Measurements from ENCODE around the gene VTI1A. TPM values are rescaled to one million over a fixed set of nuclear protein-coding genes. Genes with fewer than 3 reads are reported as not detected.
"Not testable (repeated sequence)": the region's sequence is repeated elsewhere in the genome, so short reads cannot be mapped to it uniquely, and the experiment has no call there.

Gene VTI1A
- polyA plus RNA-seq, 1 donor, result 17.2 TPM

GRCh38 chr10:112848868-112849430 is 401.9 kb downstream of the VTI1A start:
- Histone ChIP-seq H3K9me3 (ENCODE audit: control insufficient read depth, low read depth, low read length) (peaks cover 7% of the 10 kb centered on the region), H3K27me3 (ENCODE audit: control insufficient read depth, insufficient read depth, low read length) (no peaks in the 10 kb centered on the region), H3K36me3 (ENCODE audit: control insufficient read depth, insufficient read depth, low read length) (no peaks in the 10 kb centered on the region), H3K4me1 (ENCODE audit: control insufficient read depth, insufficient read depth, low read length) (peaks cover 5% of the 10 kb centered on the region), H3K27ac (ENCODE audit: low read length) (no peak overlapping the region), H3K4me3 (ENCODE audit: low read length) (no peak overlapping the region)
- DNase-seq, result no peak
- WGBS (ENCODE audit: insufficient coverage, low lambda C conversion rate), result no CpG with 5 or more reads among the region's 3 CpGs

DNA sequence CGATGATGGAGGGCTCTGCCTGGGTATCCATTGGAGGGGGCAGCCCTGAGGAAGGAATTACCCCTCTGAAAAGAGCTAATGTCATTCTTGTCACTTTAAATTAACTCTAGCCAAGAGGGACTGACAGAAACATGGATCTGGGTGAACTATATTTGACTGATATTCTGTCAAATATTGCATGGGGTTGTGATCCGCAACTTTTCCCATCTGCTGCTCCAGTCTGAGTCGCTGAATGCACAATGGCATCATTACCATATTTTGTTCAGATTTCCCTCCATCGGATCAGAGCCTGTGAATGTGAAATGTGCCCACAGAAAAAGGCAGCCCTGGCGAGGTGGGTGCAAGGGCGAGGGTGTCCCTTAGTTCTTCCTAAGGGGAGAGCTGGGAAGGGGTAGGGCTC is 402.5 kb downstream of the VTI1A start:
- Histone ChIP-seq H3K9me3 (ENCODE audit: control insufficient read depth, low read depth, low read length) (peaks cover 7% of the 10 kb centered on the region), H3K27me3 (ENCODE audit: control insufficient read depth, insufficient read depth, low read length) (no peaks in the 10 kb centered on the region), H3K4me1 (ENCODE audit: control insufficient read depth, insufficient read depth, low read length) (no peaks in the 10 kb centered on the region), H3K4me3 (ENCODE audit: low read length) (no peak overlapping the region), H3K36me3 (ENCODE audit: control insufficient read depth, insufficient read depth, low read length) (no peaks in the 10 kb centered on the region), H3K27ac (ENCODE audit: low read length) (no peak overlapping the region)
- no CpG with 5 or more reads among the region's 6 CpGs for WGBS (ENCODE audit: insufficient coverage, low lambda C conversion rate)
- DNase-seq, result no peak

DNA sequence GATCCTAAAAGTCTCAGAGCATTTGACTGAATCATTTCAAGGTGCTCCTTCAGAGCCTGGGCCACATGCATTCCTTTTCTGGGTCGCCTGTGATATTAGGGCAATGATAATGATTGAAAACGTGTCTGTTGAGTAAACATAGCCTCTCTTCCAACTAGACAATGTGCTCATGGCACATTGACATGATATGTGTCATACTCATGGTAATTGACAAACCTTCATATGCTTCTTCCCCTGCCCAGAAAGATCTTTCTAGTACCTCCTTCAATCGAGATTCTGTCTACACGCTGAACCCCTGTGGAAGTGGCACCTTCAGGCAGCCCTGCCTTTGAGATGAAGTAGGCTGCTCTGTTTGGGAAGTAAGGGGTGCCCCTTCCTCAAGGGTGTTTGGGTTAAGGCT is 404.2 kb downstream of the VTI1A start:
- peaks cover 7% of the 10 kb centered on the region for H3K9me3 ChIP-seq (ENCODE audit: control insufficient read depth, low read depth, low read length)
- no peak overlapping the region for H3K27ac ChIP-seq (ENCODE audit: low read length)
- no peak for DNase-seq
- H3K4me1 ChIP-seq (ENCODE audit: control insufficient read depth, insufficient read depth, low read length), result no peaks in the 10 kb centered on the region
- no peaks in the 10 kb centered on the region for H3K27me3 ChIP-seq (ENCODE audit: control insufficient read depth, insufficient read depth, low read length)
- no peak overlapping the region for H3K4me3 ChIP-seq (ENCODE audit: low read length)
- no CpG with 5 or more reads among the region's 4 CpGs for WGBS (ENCODE audit: insufficient coverage, low lambda C conversion rate)
- H3K36me3 ChIP-seq (ENCODE audit: control insufficient read depth, insufficient read depth, low read length), result no peaks in the 10 kb centered on the region

GRCh38 chr10:112851588-112852211 is 404.7 kb downstream of the VTI1A start:
- H3K27ac ChIP-seq (ENCODE audit: low read length), result no peak overlapping the region
- no peaks in the 10 kb centered on the region for H3K36me3 ChIP-seq (ENCODE audit: control insufficient read depth, insufficient read depth, low read length)
- H3K27me3 ChIP-seq (ENCODE audit: control insufficient read depth, insufficient read depth, low read length), result no peaks in the 10 kb centered on the region
- H3K9me3 ChIP-seq (ENCODE audit: control insufficient read depth, low read depth, low read length), result peaks cover 7% of the 10 kb centered on the region
- no peaks in the 10 kb centered on the region for H3K4me1 ChIP-seq (ENCODE audit: control insufficient read depth, insufficient read depth, low read length)
- no peak for DNase-seq
- 80% methylated on average over 1 of the region's 3 CpGs for WGBS (ENCODE audit: insufficient coverage, low lambda C conversion rate)
- no peak overlapping the region for H3K4me3 ChIP-seq (ENCODE audit: low read length)

GRCh38 chr10:112852306-112852705 is 405.3 kb downstream of the VTI1A start:
- no peak for DNase-seq
- Histone ChIP-seq H3K27ac (ENCODE audit: low read length) (no peak overlapping the region), H3K9me3 (ENCODE audit: control insufficient read depth, low read depth, low read length) (peaks cover 4% of the 10 kb centered on the region), H3K36me3 (ENCODE audit: control insufficient read depth, insufficient read depth, low read length) (no peaks in the 10 kb centered on the region), H3K4me3 (ENCODE audit: low read length) (no peak overlapping the region), H3K27me3 (ENCODE audit: control insufficient read depth, insufficient read depth, low read length) (no peaks in the 10 kb centered on the region), H3K4me1 (ENCODE audit: control insufficient read depth, insufficient read depth, low read length) (no peaks in the 10 kb centered on the region)
- no CpG with 5 or more reads among the region's 4 CpGs for WGBS (ENCODE audit: insufficient coverage, low lambda C conversion rate)

- Histone ChIP-seq H3K9me3 (ENCODE audit: control insufficient read depth, low read depth, low read length) (no peaks in the 10 kb centered on the region), H3K36me3 (ENCODE audit: control insufficient read depth, insufficient read depth, low read length) (no peaks in the 10 kb centered on the region), H3K27me3 (ENCODE audit: control insufficient read depth, insufficient read depth, low read length) (no peaks in the 10 kb centered on the region), H3K4me3 (ENCODE audit: low read length) (no peak overlapping the region), H3K27ac (ENCODE audit: low read length) (no peak overlapping the region), H3K4me1 (ENCODE audit: control insufficient read depth, insufficient read depth, low read length) (no peaks in the 10 kb centered on the region)
- DNase-seq, result no peak
- no CpG with 5 or more reads among the region's 4 CpGs for WGBS (ENCODE audit: insufficient coverage, low lambda C conversion rate)
These were observed 408.1 kb downstream of the VTI1A start for GRCh38 chr10:112855134-112855533.

- Histone ChIP-seq H3K27ac (ENCODE audit: low read length) (no peak overlapping the region), H3K36me3 (ENCODE audit: control insufficient read depth, insufficient read depth, low read length) (no peaks in the 10 kb centered on the region), H3K27me3 (ENCODE audit: control insufficient read depth, insufficient read depth, low read length) (no peaks in the 10 kb centered on the region), H3K4me3 (ENCODE audit: low read length) (no peak overlapping the region), H3K9me3 (ENCODE audit: control insufficient read depth, low read depth, low read length) (no peaks in the 10 kb centered on the region), H3K4me1 (ENCODE audit: control insufficient read depth, insufficient read depth, low read length) (no peaks in the 10 kb centered on the region)
- WGBS (ENCODE audit: insufficient coverage, low lambda C conversion rate), result no CpG with 5 or more reads among the region's 5 CpGs
- DNase-seq, result no peak
These were observed 410.5 kb downstream of the VTI1A start for GRCh38 chr10:112857493-112857892.

DNA sequence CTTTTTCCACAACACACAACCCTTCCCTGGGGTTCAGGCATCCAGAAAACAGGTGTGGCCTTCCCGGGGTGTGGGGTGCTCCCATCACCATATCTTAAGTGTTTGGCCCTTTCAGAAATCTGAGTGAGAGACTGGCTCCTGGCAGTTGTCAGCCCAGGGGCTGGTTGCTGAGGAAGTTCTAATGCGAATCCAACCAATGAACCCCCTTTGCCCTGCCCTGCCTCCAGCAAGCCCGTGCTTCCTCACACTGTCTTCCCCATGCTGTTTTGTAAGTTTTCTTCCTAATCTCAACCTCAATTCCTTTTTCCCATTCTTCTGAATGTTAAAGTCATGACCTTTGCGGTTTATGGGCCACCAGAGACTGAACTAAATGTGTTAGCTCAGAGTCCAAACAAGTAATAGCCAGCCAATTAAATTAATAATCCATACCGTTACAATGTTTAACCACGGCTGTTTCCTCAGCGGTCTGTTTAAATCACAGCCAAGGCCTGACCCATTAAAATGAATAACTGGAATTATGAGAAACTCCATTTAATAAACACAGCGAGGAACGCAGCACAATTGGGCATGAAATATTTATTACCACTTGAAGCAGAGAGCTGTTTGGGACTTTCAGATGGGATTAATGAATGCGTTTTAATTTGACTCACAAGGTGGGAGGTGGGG is 412.1 kb downstream of the VTI1A start:
- no peaks in the 10 kb centered on the region for H3K36me3 ChIP-seq (ENCODE audit: control insufficient read depth, insufficient read depth, low read length)
- DNase-seq, result no peak
- no peak overlapping the region for H3K27ac ChIP-seq (ENCODE audit: low read length)
- 89% methylated on average over 7 of the region's 10 CpGs for WGBS (ENCODE audit: insufficient coverage, low lambda C conversion rate)
- H3K27me3 ChIP-seq (ENCODE audit: control insufficient read depth, insufficient read depth, low read length), result no peaks in the 10 kb centered on the region
- H3K4me3 ChIP-seq (ENCODE audit: low read length), result no peak overlapping the region
- peaks cover 3% of the 10 kb centered on the region for H3K9me3 ChIP-seq (ENCODE audit: control insufficient read depth, low read depth, low read length)
- no peaks in the 10 kb centered on the region for H3K4me1 ChIP-seq (ENCODE audit: control insufficient read depth, insufficient read depth, low read length)

DNA sequence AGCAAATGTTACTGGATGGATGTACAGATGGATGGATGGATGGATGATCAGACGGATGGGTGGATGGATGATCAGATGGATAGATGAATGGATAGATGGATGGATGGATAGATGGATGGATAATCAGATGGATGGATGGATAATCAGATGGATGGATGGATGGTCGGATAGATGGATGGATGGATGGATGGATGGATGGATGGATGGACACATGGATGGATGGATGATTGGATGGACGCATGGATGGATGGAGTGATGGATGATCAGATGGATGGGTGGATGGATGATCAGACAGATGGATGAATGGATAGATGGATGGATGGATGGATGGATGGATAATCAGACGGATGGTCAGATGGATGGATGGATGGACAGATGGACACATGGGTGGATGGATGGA is 412.8 kb downstream of the VTI1A start:
- Histone ChIP-seq H3K36me3 (ENCODE audit: control insufficient read depth, insufficient read depth, low read length) (no peaks in the 10 kb centered on the region), H3K4me1 (ENCODE audit: control insufficient read depth, insufficient read depth, low read length) (no peaks in the 10 kb centered on the region), H3K27ac (ENCODE audit: low read length) (no peak overlapping the region), H3K4me3 (ENCODE audit: low read length) (no peak overlapping the region), H3K9me3 (ENCODE audit: control insufficient read depth, low read depth, low read length) (peaks cover 6% of the 10 kb centered on the region), H3K27me3 (ENCODE audit: control insufficient read depth, insufficient read depth, low read length) (no peaks in the 10 kb centered on the region)
- no peak for DNase-seq
- WGBS (ENCODE audit: insufficient coverage, low lambda C conversion rate), result 96% methylated on average over 3 of the region's 4 CpGs

DNA sequence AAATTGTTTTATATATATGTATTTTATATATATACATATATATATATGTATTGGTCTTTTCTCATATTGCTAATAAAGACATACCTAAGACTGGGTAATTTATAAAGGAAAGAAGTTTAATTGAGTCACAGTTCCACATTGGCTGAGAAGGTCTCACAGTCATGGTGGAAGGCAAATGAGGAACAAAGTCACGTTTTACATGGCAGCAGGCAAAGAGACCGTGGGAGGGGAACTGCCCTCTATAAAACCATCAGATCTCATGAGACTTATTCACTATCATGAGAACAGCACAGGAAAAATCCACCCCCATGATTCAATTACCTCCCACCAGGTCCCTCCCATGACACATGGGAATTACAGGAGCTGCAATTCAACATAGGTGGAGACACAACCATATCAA is 416.4 kb downstream of the VTI1A start:
- H3K9me3 ChIP-seq (ENCODE audit: control insufficient read depth, low read depth, low read length); H3K27me3 ChIP-seq (ENCODE audit: control insufficient read depth, insufficient read depth, low read length); H3K27ac ChIP-seq (ENCODE audit: low read length); H3K36me3 ChIP-seq (ENCODE audit: control insufficient read depth, insufficient read depth, low read length); DNase-seq; H3K4me3 ChIP-seq (ENCODE audit: low read length); H3K4me1 ChIP-seq (ENCODE audit: control insufficient read depth, insufficient read depth, low read length): not testable (repeated sequence)
- no CpG with 5 or more reads among the region's 2 CpGs for WGBS (ENCODE audit: insufficient coverage, low lambda C conversion rate)
